ENCODE results near the gene PPP1CA.

The PPP1CA gene

DNA sequence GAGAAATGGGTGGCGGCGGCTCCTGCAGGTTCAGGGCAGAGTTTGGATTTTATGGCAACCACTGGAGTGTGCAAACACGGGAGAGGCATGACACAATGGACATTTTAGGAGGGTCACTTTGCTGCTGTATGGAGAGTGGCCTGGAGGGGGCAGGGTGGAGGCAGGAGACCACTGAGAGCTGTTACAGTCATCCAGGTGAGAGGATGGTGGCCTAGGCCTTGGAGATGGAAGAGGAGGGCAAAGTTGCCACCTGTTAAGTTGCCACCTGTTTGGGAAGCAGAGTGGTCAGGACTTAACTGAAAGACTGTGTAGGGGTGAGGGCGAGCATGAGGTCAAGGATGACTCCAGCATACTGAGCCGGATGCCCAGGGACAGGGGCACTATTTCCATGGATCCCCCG lies 12.2 kb downstream of the PPP1CA start:
- Histone ChIP-seq H3K36me3 (ENCODE audit: control insufficient read depth, insufficient read depth, low read length) (peaks cover 9% of the 10 kb centered on the region), H3K4me3 (ENCODE audit: extremely low read depth, insufficient read depth, low read length, poor library complexity, severe bottlenecking) (no peak overlapping the region)
- 75% methylated on average over 5 to 6 of the region's 6 CpGs for whole genome bisulfite sequencing, 2 experiments (ENCODE audit: insufficient coverage in 2 of 2)

GRCh38 chr11:67387518-67387917 lies 14.1 kb downstream of the PPP1CA start:
- Histone ChIP-seq H3K4me3 (ENCODE audit: extremely low read depth, insufficient read depth, low read length, poor library complexity, severe bottlenecking) (no peak overlapping the region), H3K27ac (ENCODE audit: low read depth, low read length, severe bottlenecking) (no peak overlapping the region), H3K4me1 (ENCODE audit: control insufficient read depth, insufficient read depth, low read length, poor library complexity, severe bottlenecking) (peaks cover 7% of the 10 kb centered on the region), H3K36me3 (ENCODE audit: control insufficient read depth, insufficient read depth, low read length) (no peaks in the 10 kb centered on the region), H3K9me3 (ENCODE audit: control insufficient read depth, low read length) (no peaks in the 10 kb centered on the region)
- 46 to 73% methylated on average over 3 of the region's 6 CpGs for whole genome bisulfite sequencing, 2 experiments (ENCODE audit: insufficient coverage in 2 of 2)

More for the DNA sequence above, 12.2 kb downstream of the PPP1CA start:
- Histone ChIP-seq H3K9me3 (ENCODE audit: control insufficient read depth, low read length) (no peaks in the 10 kb centered on the region), H3K4me1 (ENCODE audit: control insufficient read depth, insufficient read depth, low read length, poor library complexity, severe bottlenecking) (peaks cover 9% of the 10 kb centered on the region), H3K27ac (ENCODE audit: low read depth, low read length, severe bottlenecking) (no peak overlapping the region)

DNA sequence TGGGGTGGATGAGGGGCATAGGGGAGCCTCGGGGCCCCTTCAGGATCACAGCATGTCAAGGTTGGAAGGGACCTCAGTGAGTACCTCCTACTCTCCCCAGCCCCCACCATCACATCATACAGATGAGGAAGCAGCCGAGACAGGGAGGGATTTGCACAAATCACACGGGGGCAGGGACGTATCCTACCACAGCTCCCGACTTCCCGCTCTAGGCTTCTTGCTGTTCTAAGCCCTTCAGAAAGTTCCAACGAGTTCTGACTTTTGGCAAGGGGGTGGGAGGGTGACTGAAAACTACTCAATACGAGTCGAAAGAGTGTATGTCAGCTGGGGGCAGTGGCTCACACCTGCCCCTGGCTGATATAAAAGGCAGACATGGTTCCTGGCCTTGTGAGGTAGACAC lies 14.6 kb downstream of the PPP1CA start:
- 34 to 49% methylated on average over 7 to 8 of the region's 9 CpGs for WGBS, 2 experiments (ENCODE audit: insufficient coverage in 2 of 2)
- Histone ChIP-seq H3K9me3 (ENCODE audit: control insufficient read depth, low read length) (no peaks in the 10 kb centered on the region), H3K4me3 (ENCODE audit: extremely low read depth, insufficient read depth, low read length, poor library complexity, severe bottlenecking) (no peak overlapping the region), H3K27ac (ENCODE audit: low read depth, low read length, severe bottlenecking) (no peak overlapping the region), H3K36me3 (ENCODE audit: control insufficient read depth, insufficient read depth, low read length) (no peaks in the 10 kb centered on the region), H3K4me1 (ENCODE audit: control insufficient read depth, insufficient read depth, low read length, poor library complexity, severe bottlenecking) (peaks cover 10% of the 10 kb centered on the region)

GRCh38 chr11:67384851-67385366 lies 16.7 kb downstream of the PPP1CA start:
- Histone ChIP-seq H3K9me3 (ENCODE audit: control insufficient read depth, low read length) (no peaks in the 10 kb centered on the region), H3K36me3 (ENCODE audit: control insufficient read depth, insufficient read depth, low read length) (no peaks in the 10 kb centered on the region), H3K27ac (ENCODE audit: low read depth, low read length, severe bottlenecking) (no peak overlapping the region), H3K4me3 (ENCODE audit: extremely low read depth, insufficient read depth, low read length, poor library complexity, severe bottlenecking) (no peak overlapping the region), H3K4me1 (ENCODE audit: control insufficient read depth, insufficient read depth, low read length, poor library complexity, severe bottlenecking) (peaks cover 5% of the 10 kb centered on the region)
- WGBS, 2 experiments (ENCODE audit: insufficient coverage in 2 of 2): 90 to 95% methylated on average over 3 of the region's 3 CpGs

DNA sequence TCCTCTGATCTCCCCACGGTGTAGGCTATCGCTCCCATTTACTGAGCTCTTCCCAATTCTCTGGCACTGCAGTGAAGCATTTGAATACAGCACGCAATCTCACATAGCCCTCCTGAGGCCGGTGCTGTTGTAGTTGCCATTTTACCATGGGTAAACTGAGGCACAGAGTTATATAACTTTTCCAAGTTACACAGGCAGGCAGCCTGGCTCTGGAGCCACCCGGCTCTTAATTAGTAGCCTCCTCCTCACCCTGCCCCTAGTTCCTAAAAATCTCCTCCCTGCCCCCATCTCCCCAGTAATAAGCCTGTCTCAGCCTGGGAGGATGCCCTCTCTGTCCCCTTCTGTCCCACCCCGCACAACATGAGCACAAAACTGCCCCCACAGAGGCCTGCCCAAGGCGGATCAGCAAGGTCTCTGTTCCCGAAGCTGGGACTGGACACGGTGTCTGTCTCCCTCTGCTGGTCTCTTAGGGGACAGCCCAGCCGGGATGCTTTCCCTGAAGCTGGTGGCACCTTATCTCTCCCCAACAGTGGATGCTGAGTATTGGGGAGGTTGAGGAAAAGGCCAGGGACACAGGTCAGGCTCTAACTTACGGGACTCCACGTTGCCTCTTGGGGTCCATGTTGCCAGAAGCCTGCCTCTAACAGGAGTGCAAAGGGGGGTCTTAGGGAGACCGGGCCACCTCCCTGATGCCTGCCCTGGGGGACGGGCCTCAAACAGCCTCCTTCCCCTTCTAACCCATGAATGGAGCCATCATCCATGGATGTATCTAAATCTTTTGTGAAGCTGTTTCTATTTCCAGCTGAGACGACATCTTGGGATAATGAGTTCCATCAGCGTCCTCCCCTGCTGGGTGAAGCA lies 19.2 kb downstream of the PPP1CA start:
- no peaks in the 10 kb centered on the region for H3K36me3 ChIP-seq (ENCODE audit: control insufficient read depth, insufficient read depth, low read length)
- H3K27ac ChIP-seq (ENCODE audit: low read depth, low read length, severe bottlenecking): no peak overlapping the region
- peaks cover 15% of the 10 kb centered on the region for H3K4me1 ChIP-seq (ENCODE audit: control insufficient read depth, insufficient read depth, low read length, poor library complexity, severe bottlenecking)
- no peaks in the 10 kb centered on the region for H3K9me3 ChIP-seq (ENCODE audit: control insufficient read depth, low read length)
- 45 to 49% methylated on average over 12 to 15 of the region's 16 CpGs for WGBS, 2 experiments (ENCODE audit: insufficient coverage in 2 of 2)
- H3K4me3 ChIP-seq (ENCODE audit: extremely low read depth, insufficient read depth, low read length, poor library complexity, severe bottlenecking): no peak overlapping the region

GRCh38 chr11:67381244-67381972 lies 20.2 kb downstream of the PPP1CA start:
- 88 to 92% methylated on average over 10 to 12 of the region's 13 CpGs for WGBS, 2 experiments (ENCODE audit: insufficient coverage in 2 of 2)
- Histone ChIP-seq H3K27ac (ENCODE audit: low read depth, low read length, severe bottlenecking) (no peak overlapping the region), H3K4me1 (ENCODE audit: control insufficient read depth, insufficient read depth, low read length, poor library complexity, severe bottlenecking) (peaks cover 15% of the 10 kb centered on the region), H3K36me3 (ENCODE audit: control insufficient read depth, insufficient read depth, low read length) (no peaks in the 10 kb centered on the region), H3K9me3 (ENCODE audit: control insufficient read depth, low read length) (no peaks in the 10 kb centered on the region), H3K4me3 (ENCODE audit: extremely low read depth, insufficient read depth, low read length, poor library complexity, severe bottlenecking) (no peak overlapping the region)

DNA sequence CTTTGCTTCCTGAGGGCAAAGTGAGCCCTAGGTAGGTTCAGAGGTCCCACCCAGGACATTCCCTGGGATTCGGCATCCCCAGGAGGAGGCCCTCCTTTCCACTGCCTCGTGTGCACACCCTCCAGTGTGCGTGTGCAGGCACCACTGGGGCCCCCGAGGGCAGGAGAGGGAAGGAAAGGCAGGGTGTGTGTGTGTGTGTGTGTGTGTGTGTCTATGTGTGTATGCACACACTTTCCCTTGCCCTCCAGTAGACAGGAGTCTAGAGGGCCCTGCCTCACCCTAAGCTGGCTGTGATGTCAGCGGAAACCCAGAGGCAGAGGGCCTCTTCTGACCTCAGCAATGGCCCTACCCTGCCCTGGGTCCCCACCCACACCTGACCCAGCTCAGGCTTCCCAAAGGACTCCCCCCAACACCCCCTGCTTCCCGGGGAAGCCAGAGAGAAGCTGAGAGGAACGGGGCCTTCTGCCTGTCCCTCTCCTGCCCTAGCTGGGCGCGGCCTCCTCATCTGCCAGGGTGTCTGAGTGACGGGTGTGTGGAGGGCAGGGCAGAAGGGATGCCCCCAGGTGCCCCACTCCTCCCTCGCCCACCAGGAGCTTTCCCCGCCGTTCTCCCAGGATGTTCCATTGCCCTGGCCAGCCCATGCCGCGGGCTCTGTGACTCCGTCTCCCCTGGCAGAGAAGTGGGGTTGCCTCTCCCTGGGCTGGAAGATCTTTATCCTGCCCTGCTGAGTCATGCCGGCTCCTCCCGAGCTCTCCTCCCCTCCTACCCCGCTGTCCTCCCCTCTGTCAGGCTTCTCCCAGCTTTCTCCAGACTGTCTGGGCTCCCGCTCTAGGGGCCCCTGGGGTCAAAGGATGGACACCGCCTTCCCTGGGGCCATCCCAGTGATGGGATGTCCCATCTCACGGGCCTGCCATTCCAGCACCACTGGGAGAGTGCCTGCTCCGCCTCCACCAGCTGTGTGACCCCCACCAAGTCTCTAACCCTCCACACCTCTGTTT lies 22.3 kb downstream of the PPP1CA start:
- Histone ChIP-seq H3K9me3 (ENCODE audit: control insufficient read depth, low read length) (no peaks in the 10 kb centered on the region), H3K4me1 (ENCODE audit: control insufficient read depth, insufficient read depth, low read length, poor library complexity, severe bottlenecking) (peaks cover 31% of the 10 kb centered on the region), H3K36me3 (ENCODE audit: control insufficient read depth, insufficient read depth, low read length) (no peaks in the 10 kb centered on the region), H3K27ac (ENCODE audit: low read depth, low read length, severe bottlenecking) (no peak overlapping the region), H3K4me3 (ENCODE audit: extremely low read depth, insufficient read depth, low read length, poor library complexity, severe bottlenecking) (no peak overlapping the region)
- 65 to 80% methylated on average over 13 to 17 of the region's 23 CpGs for WGBS, 2 experiments (ENCODE audit: insufficient coverage in 2 of 2)

- 91 to 95% methylated on average over 4 of the region's 4 CpGs for WGBS, 2 experiments (ENCODE audit: insufficient coverage in 2 of 2)
- Histone ChIP-seq H3K9me3 (ENCODE audit: control insufficient read depth, low read length) (no peaks in the 10 kb centered on the region), H3K36me3 (ENCODE audit: control insufficient read depth, insufficient read depth, low read length) (no peaks in the 10 kb centered on the region), H3K4me3 (ENCODE audit: extremely low read depth, insufficient read depth, low read length, poor library complexity, severe bottlenecking) (no peak overlapping the region), H3K4me1 (ENCODE audit: control insufficient read depth, insufficient read depth, low read length, poor library complexity, severe bottlenecking) (peaks cover 32% of the 10 kb centered on the region), H3K27ac (ENCODE audit: low read depth, low read length, severe bottlenecking) (no peak overlapping the region)
These were observed 23.1 kb downstream of the PPP1CA start for GRCh38 chr11:67378544-67378943.

- 80 to 94% methylated on average over 2 to 3 of the region's 6 CpGs for WGBS, 2 experiments (ENCODE audit: insufficient coverage in 2 of 2)
These were observed 24.5 kb downstream of the PPP1CA start for GRCh38 chr11:67376873-67377808.

More at GRCh38 chr11:67376873-67377808, 24.5 kb downstream of the PPP1CA start:
- H3K4me3 ChIP-seq (ENCODE audit: extremely low read depth, insufficient read depth, low read length, poor library complexity, severe bottlenecking): no peak overlapping the region
- H3K36me3 ChIP-seq (ENCODE audit: control insufficient read depth, insufficient read depth, low read length): no peaks in the 10 kb centered on the region
- no peaks in the 10 kb centered on the region for H3K9me3 ChIP-seq (ENCODE audit: control insufficient read depth, low read length)
- no peak overlapping the region for H3K27ac ChIP-seq (ENCODE audit: low read depth, low read length, severe bottlenecking)
- H3K4me1 ChIP-seq (ENCODE audit: control insufficient read depth, insufficient read depth, low read length, poor library complexity, severe bottlenecking): peaks cover 30% of the 10 kb centered on the region
